Activated T-helper 2 cell treated with anti-CD3 and anti-CD28 coated beads, Interferon-gamma antibody, Interleukin-2, Interleukin-4, amounts not matched to agents 10 μg/mL and 5 μg/mL and 100 μg/mL, durations not matched to agents 14 hours and 24 hours and 36 hours (primary cell): ENCODE measurements around the gene GRB10. TPM values are rescaled to one million over a fixed set of nuclear protein-coding genes. Genes with fewer than 3 reads are reported as not detected.
A peak's percentile ranks its signal among the peaks of the same experiment; 100 is the strongest.

Experiments
- DNase-seq: peaks from one replicate; pipeline ENCODE4 v3.0.0; 2021; ENCODE audit warnings: low spot score
- H3K27ac Mint-ChIP-seq: one replicate; pipeline ENCODE4 v1.8.0; 2021; ENCODE audit warnings: mixed read lengths
- H3K27me3 Mint-ChIP-seq: one replicate; pipeline ENCODE4 v1.8.0; 2021; ENCODE audit warnings: low read depth, mixed read lengths
- H3K36me3 Mint-ChIP-seq: one replicate; pipeline ENCODE4 v1.8.0; 2021; ENCODE audit warnings: low read depth, mixed read lengths
- H3K4me1 Mint-ChIP-seq: one replicate; pipeline ENCODE4 v1.8.0; 2021; ENCODE audit warnings: low read depth, mixed read lengths
- H3K4me3 Mint-ChIP-seq: one replicate; pipeline ENCODE4 v1.8.0; 2021; ENCODE audit warnings: low read depth, mild to moderate bottlenecking, moderate library complexity, mixed read lengths
- H3K9me3 Mint-ChIP-seq: one replicate; pipeline ENCODE4 v1.8.0; 2021; ENCODE audit warnings: mixed read lengths
- intact Hi-C: fragments of 100-400 bp; cut with micrococcal nuclease; formaldehyde crosslinking; loops from one replicate; pipeline ENCODE4 v1.15.1; 2023
- total RNA-seq: library from RNA; stranded (reverse); gene quantifications from 2 replicates; pipeline ENCODE4 v1.2.3, GENCODE V29; 2022

Gene GRB10
- total RNA-seq, 1 donor from 2014 or later, result 2.3 TPM

DNA sequence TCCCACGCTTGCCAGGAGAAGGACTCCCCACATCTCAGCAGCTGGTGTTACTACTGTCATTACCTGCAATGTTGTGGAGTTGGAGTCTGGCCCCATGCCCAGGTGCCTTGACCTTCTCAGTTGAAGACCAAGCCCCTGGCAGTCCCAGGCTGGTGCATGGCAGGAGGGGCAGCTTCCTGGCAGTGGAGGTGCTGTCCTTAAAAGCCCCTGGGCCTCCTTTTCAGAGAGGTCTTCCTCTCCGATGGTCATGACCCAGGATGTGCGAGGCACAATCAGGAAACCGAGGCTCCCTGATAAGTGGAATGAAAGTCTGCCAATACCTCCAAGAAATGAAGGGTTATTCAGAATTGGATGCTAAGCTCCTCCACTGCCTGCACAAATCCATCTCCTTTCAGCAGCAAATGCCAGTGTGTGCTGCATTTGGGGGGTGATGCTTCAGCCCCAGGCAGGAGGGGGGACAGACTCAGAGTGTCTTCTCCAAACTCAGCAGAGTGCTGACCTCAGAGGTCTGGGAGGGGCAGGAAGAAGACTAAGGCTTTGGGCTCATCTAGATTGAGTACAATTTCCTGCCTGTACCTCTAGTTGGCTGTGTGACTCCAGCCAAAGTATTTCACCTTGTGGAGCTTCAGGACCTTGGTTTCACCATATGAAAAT is 120.5 kb downstream of the GRB10 start:
- Mint-ChIP-seq H3K4me3 (peak overlapping the region; percentile 59), H3K27ac (peak overlapping the region; percentile 58), H3K36me3 (no peaks in the 10 kb centered on the region), H3K27me3 (no peaks in the 10 kb centered on the region), H3K4me1 (peaks cover 63% of the 10 kb centered on the region), H3K9me3 (no peaks in the 10 kb centered on the region)
- intact Hi-C loops, result loop anchor here (5.0 to 10.0 kb wide), 7 partner anchors 65 to 570 kb away; partner anchors contain the start of gene ZPBP
- no peak for DNase-seq

DNA sequence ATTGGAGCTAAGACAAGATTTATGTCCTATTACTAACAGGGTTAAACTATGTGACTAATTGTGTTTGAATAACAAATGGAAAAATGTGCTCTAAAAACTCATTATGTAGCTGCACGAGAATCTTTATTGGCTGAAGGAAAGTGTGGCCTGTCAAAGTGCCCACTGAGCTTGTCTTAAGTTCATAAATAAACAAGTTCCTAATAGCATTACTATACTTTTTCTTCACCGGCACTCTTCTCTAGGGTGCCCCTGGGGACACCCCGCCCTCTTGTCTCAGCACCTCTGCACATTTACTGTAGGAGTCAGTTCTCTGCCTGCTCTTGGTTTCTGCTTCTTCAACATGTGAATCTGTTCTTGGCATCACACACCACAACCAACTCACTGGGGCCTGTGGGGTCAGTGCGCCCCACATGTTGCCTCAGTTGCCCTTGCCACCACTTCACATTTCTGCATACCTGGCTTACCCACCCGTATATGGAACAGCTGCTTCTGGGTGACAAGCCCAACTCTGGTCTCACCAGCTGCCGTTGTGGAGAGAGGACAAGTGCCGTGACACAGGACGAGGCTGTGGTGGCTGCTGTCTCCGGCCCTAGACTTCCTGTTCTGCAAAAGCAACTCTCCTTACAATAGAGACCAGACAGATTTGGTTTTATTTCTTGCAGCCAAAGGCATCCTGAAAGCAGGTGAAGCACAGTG is 121.2 kb downstream of the GRB10 start:
- H3K27me3 Mint-ChIP-seq, result no peaks in the 10 kb centered on the region
- intact Hi-C loops, result loop anchor here (2.0 to 10.0 kb wide), 8 partner anchors 64 to 569 kb away; partner anchors contain the start of gene ZPBP
- peaks cover 62% of the 10 kb centered on the region for H3K4me1 Mint-ChIP-seq
- peak overlapping the region; percentile 22 for H3K4me3 Mint-ChIP-seq
- H3K9me3 Mint-ChIP-seq, result no peaks in the 10 kb centered on the region
- DNase-seq, result no peak
- H3K27ac Mint-ChIP-seq, result peak overlapping the region; percentile 58
- H3K36me3 Mint-ChIP-seq, result no peaks in the 10 kb centered on the region

DNA sequence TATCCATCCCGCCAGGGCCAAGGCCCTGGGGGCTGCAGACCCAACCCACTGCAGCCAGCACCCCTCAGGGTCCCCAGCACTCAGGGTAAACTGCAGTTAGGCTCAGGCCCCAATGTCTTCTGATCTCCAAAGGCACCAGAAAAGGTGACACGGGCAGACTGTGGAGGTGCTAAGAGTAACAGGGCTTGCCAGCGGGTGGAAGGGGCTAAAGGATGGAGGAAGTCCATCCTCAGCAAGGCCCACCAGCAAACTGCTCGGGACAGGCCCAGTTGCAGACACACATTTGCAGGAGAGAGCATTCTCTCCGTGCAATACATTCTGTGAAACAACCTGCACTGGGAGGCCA is 121.9 kb downstream of the GRB10 start:
- Mint-ChIP-seq H3K27me3 (no peaks in the 10 kb centered on the region), H3K4me1 (peaks cover 62% of the 10 kb centered on the region), H3K9me3 (no peaks in the 10 kb centered on the region), H3K4me3 (peak overlapping the region; percentile 1), H3K36me3 (no peaks in the 10 kb centered on the region), H3K27ac (peak overlapping the region; percentile 13)
- DNase-seq, result no peak
- intact Hi-C loops, result loop anchor here (2.0 to 10.0 kb wide), 8 partner anchors 64 to 569 kb away; partner anchors contain the start of gene ZPBP

DNA sequence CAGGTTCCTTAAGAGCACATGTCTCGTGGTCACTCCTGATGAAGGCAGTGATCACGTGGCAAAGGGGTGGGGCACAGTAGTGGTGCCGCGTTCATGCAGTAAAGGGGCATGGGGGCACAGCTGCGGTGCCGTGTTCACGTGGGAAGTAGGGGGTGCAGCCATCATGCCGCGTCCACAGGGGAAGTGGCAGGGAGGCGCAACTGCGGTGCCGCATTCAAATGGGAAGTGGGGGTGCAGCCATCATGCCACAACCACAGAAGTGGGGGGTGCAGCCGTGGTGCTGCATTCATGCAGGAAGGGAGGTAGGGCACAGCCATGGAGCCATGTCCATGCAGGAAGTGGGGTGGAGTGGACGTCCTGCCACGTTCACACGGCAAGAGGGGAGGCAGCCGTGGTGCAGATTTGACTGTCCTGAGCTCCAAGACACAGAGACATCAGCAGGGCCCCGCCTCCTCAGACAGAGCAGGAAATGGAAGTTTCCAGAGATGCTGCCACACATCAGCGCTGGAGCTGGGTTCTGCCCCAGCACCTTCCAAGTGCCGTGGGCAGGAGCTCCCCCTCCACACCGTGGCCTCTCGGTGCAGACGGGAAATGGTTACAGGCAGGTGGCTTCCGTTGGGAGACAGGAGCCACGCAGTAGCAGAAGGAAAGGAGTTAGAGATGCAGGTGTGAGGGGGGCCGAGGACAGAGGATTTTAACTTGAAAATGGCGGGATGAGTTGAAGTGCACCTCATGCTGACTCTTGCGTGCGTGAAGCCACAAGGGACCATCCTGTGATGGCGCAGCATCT is 122.5 kb downstream of the GRB10 start:
- no peaks in the 10 kb centered on the region for H3K36me3 Mint-ChIP-seq
- peaks cover 56% of the 10 kb centered on the region for H3K4me1 Mint-ChIP-seq
- no peaks in the 10 kb centered on the region for H3K27me3 Mint-ChIP-seq
- peak overlapping the region; percentile 83 for H3K27ac Mint-ChIP-seq
- intact Hi-C loops, result loop anchor here (2.0 to 10.0 kb wide), 8 partner anchors 63 to 568 kb away; partner anchors contain the start of gene ZPBP
- H3K4me3 Mint-ChIP-seq, result peak overlapping the region; percentile 66
- peak; percentile 47 for DNase-seq
- no peaks in the 10 kb centered on the region for H3K9me3 Mint-ChIP-seq

DNA sequence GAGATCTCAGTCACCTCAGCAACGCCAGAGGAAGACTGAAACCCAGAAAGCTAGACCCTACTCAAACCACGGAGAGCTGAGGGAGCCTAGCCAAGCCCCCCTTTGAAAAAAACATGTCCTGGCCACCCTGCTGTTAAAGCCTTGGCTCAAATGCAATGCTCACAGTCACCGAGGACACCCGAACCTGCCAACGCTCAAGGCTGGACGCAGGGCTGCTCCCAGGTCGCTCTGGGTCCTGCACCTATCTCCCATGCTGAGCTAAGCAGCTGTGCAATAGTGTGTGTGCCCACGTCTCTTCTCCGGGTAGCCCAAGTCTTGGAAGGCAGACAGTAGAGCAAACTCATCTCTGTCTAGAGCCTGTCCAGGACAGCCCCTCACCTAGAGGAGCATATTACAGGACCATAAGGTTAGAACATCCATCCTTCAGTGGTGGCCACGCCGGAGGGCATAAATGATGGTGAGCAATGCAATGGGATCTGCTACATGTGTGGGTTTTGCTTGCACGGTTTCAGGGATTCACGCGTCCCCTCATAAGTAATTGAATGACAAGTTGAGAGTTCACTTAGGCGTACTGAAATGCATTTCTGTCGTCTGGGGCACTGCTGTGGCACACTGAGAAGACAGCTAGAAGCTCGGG is 123.2 kb downstream of the GRB10 start:
- H3K4me1 Mint-ChIP-seq, result peaks cover 48% of the 10 kb centered on the region
- H3K36me3 Mint-ChIP-seq, result no peaks in the 10 kb centered on the region

DNA sequence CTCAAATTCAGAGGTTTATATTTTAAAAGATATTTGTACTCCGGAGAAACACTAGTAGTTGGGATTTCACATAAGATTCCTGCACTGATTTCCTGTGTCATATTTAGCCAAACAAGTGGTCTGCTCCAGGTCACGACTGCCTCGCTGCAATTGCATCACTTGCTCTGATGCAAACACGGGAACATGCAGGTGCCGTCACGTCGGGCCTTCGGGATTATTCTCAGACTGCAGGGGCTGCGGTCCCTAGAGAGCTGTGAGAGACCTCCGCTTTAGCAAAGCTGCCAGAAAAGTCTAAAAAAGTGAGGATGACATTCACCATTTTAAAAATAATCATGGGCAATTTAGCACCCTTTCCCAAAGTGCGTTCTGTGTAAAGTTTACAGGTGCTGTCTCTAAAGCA is 124.0 kb downstream of the GRB10 start:
- Mint-ChIP-seq H3K4me1 (peaks cover 43% of the 10 kb centered on the region), H3K27ac (no peak overlapping the region), H3K36me3 (no peaks in the 10 kb centered on the region), H3K4me3 (no peak overlapping the region), H3K27me3 (no peaks in the 10 kb centered on the region), H3K9me3 (no peaks in the 10 kb centered on the region)
- no peak for DNase-seq
- intact Hi-C loops, result no loop called here

More for the DNA sequence above, 123.2 kb downstream of the GRB10 start:
- no peak for DNase-seq
- Mint-ChIP-seq H3K9me3 (no peaks in the 10 kb centered on the region), H3K27ac (peak overlapping the region; percentile 6), H3K4me3 (no peak overlapping the region), H3K27me3 (no peaks in the 10 kb centered on the region)
- intact Hi-C loops, result no loop called here

DNA sequence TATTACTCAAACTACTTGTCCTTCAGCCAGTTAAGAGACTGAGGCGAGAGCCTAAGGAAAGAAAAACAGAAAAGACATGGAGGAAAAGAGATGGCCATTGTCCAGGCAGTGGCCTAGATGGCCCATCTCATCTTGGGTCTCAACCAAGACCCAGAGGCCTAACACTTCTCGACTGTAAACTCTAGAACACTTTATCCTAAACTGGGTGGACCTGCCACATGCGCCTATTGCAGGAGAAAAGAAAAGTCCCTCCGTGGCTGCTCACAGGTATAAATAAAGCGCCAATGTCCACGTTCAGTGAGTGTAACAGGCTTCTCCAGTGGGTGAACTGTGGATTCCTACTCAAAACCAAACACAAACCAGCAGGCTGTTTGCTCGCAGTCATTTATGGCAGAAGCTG is 124.8 kb downstream of the GRB10 start:
- Mint-ChIP-seq H3K4me1 (peaks cover 35% of the 10 kb centered on the region), H3K9me3 (no peaks in the 10 kb centered on the region), H3K4me3 (no peak overlapping the region), H3K27ac (no peak overlapping the region), H3K27me3 (no peaks in the 10 kb centered on the region), H3K36me3 (no peaks in the 10 kb centered on the region)
- DNase-seq, result no peak
- intact Hi-C loops, result no loop called here

DNA sequence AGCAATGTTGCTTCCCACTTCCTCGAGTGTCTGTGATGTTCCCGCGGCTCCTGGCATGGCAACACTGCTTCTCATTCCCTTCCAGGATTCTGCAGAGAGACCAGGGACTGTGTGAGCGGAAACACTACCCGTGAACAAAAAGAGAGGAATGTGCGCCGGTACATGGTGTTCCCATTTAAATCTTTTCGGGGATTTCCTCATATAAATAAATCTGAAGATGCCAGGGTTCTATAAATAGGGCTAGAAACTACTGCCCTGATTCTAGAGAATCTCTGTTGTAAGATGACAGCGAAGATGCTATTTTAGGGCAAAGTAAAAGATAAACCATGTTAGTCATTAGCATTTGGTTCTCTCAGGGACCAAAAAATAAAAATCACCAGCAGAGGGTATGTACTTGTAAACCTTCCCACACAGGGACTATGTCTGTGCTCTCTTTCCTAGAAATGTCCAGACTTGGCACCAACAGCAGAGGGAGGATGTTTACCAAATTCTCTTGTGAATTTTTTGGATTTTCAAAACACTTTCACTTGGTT is 125.3 kb downstream of the GRB10 start:
- no peaks in the 10 kb centered on the region for H3K36me3 Mint-ChIP-seq
- intact Hi-C loops, result no loop called here
- H3K4me3 Mint-ChIP-seq, result no peak overlapping the region
- H3K27ac Mint-ChIP-seq, result no peak overlapping the region
- peaks cover 30% of the 10 kb centered on the region for H3K4me1 Mint-ChIP-seq
- H3K27me3 Mint-ChIP-seq, result no peaks in the 10 kb centered on the region
- DNase-seq, result no peak
- H3K9me3 Mint-ChIP-seq, result no peaks in the 10 kb centered on the region

DNA sequence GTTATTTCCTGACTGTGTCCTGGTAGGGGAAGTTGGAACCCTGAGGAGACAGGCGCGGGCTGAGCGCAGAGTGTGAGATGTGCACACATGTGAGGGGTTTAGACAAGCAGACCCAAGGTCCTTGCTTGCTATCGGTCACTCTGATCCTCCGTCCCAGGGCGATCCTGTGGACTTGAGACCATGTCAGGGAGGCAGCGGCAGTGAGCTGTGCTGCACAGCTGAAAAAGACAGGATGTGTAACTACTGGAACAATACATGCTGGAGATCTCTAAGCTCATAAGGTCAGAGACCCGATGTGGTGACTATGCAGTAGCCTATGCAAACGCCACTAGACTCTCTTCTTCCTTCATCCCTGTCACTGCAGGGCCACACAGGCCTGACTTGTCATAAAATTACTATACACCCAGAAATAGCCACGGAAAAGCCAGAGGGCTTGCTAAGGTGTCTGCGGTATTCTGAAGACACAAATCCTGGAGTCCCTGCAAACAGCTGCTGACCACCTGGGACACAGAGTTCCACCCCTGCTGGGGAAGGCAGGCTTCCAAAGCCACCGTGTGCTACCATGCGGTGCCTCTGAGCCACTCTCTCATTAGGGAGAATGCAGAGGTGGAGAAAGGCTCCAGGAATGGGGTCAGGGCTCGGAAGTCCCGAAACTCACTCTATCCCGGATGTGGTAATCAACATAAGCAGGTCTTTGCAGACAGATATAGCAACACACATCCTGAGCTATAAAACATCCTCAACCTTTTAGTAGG is 126.4 kb downstream of the GRB10 start:
- intact Hi-C loops, result no loop called here
- Mint-ChIP-seq H3K27me3 (no peaks in the 10 kb centered on the region), H3K9me3 (no peaks in the 10 kb centered on the region), H3K27ac (no peak overlapping the region), H3K4me1 (peaks cover 19% of the 10 kb centered on the region), H3K4me3 (no peak overlapping the region), H3K36me3 (no peaks in the 10 kb centered on the region)
- DNase-seq, result no peak

DNA sequence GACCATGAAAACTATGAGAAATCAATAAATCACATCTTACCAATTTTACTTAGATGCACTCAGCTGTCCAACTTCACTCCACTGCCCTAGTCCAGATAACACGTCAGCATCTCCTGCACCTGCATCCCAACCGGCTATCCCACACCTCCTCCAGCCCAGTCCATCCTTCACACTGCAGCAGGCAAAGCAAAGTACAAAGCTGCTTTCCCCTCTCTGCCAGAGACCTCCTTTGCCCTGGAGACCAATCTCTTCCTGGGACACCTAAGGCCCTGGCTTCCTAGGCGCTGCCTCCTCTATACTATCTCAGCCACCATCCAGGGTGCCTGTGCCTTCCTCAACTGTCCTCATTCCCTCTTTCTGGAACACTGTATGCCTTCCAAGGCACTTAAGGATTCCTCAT is 127.2 kb downstream of the GRB10 start:
- intact Hi-C loops, result no loop called here
- Mint-ChIP-seq H3K36me3 (no peaks in the 10 kb centered on the region), H3K4me1 (peaks cover 12% of the 10 kb centered on the region), H3K27ac (no peak overlapping the region), H3K27me3 (peaks cover 2% of the 10 kb centered on the region), H3K4me3 (no peak overlapping the region), H3K9me3 (no peaks in the 10 kb centered on the region)
- DNase-seq, result no peak

DNA sequence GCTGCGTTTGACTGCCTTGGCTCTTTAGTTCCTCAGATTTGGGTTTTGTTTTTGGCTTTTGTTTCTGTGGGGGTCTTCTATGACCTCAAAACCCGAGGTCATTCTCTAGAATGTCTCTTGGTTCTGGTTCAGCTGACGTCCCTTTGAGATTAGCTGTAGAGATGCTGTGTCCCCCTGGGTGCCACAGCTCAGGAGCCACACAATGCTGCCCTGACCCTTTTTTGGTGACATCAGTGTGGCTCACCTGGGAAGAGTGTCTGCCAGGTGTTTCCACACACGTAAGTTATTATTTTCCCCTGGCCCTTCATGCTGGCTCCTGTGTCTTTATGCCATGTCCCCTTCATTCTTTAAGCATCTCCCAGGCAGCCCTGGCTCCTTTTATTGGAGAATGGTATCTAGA is 127.7 kb downstream of the GRB10 start:
- Mint-ChIP-seq H3K9me3 (no peaks in the 10 kb centered on the region), H3K27me3 (peaks cover 6% of the 10 kb centered on the region), H3K36me3 (no peaks in the 10 kb centered on the region), H3K4me1 (peaks cover 8% of the 10 kb centered on the region), H3K4me3 (no peak overlapping the region), H3K27ac (no peak overlapping the region)
- intact Hi-C loops, result no loop called here
- DNase-seq, result peak; percentile 6

DNA sequence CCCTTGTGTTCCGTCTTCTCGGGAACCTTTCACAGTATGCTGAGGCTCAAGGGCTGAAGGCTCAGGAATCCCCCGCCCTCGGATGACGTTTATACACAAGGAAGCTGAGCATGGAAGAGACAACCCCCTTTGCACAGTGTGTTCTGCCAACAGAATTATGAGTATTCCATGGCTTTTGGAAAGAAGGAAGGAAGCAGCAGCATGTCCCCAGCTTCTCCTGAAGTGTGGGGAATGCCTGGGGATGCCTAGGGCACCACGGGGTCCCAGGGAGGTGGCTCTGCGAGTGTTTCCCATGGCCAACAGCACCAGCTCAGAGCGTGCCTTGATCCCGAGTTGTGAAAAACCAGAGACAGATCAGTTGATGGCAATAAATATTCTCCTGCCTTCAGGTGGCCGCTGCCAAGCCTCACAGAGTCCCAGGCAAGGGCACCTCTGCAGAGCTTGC is 128.7 kb downstream of the GRB10 start:
- Mint-ChIP-seq H3K4me1 (no peaks in the 10 kb centered on the region), H3K27me3 (peaks cover 6% of the 10 kb centered on the region), H3K36me3 (no peaks in the 10 kb centered on the region), H3K9me3 (no peaks in the 10 kb centered on the region), H3K27ac (no peak overlapping the region), H3K4me3 (no peak overlapping the region)
- peak; percentile 5 for DNase-seq
- intact Hi-C loops, result no loop called here
